WTC11 (cell line): ENCODE measurements around the gene NTN3.

Source experiments
- CTCF ChIP-seq: fragments of 200-600 bp; IDR thresholded peaks from 2 replicates; pipeline ENCODE4 v1.8.0; 2022; ENCODE audit warnings: antibody characterized with exemption
- ESRRA ChIP-seq: sonication (generic); formaldehyde crosslinking; IDR thresholded peaks from 2 replicates; pipeline ENCODE4 v1.8.1; 2022; ENCODE audit warnings: mild to moderate bottlenecking, missing genetic modification reagents, borderline replicate concordance
- JUN ChIP-seq: sonication (generic); formaldehyde crosslinking; IDR thresholded peaks from 2 replicates; pipeline ENCODE4 v1.8.0; 2023; ENCODE audit warnings: mild to moderate bottlenecking, missing genetic modification reagents
- MAX ChIP-seq: sonication (generic); formaldehyde crosslinking; IDR thresholded peaks from 2 replicates; pipeline ENCODE4 v1.8.0; 2022; ENCODE audit warnings: mild to moderate bottlenecking, missing genetic modification reagents
- NR2C2 ChIP-seq: sonication (generic); formaldehyde crosslinking; IDR thresholded peaks from 2 replicates; pipeline ENCODE4 v1.8.0; 2022; ENCODE audit warnings: mild to moderate bottlenecking, missing genetic modification reagents
- RELA ChIP-seq: sonication (generic); formaldehyde crosslinking; IDR thresholded peaks from 2 replicates; pipeline ENCODE4 v1.8.1; 2022; ENCODE audit warnings: missing genetic modification reagents, mild to moderate bottlenecking, borderline replicate concordance
- ZNF532 ChIP-seq: fragments of 250-450 bp; sonication (Bioruptor Pico); IDR thresholded peaks from 2 replicates; pipeline ENCODE4 v1.9.0; 2021; ENCODE audit warnings: mild to moderate bottlenecking, borderline replicate concordance
- TF ChIP-seq, protein P1 (sequence below): sonication (generic); formaldehyde crosslinking; IDR thresholded peaks from 2 replicates; pipeline ENCODE4 v1.8.0; 2022; ENCODE audit warnings: mild to moderate bottlenecking, missing genetic modification reagents

GRCh38 chr16:2458887-2459646 is 12.0 kb upstream of the NTN3 start:
- TF ChIP-seq NR2C2 (CRISPR knock-in tag) (no peak), CTCF (no peak), RELA (no peak), ESRRA (CRISPR knock-in tag) (no peak), MAX (CRISPR knock-in tag) (no peak), ZNF532 (CRISPR knock-in tag) (no peak), JUN (CRISPR knock-in tag) (no peak)
- TF ChIP-seq, protein P1, sequence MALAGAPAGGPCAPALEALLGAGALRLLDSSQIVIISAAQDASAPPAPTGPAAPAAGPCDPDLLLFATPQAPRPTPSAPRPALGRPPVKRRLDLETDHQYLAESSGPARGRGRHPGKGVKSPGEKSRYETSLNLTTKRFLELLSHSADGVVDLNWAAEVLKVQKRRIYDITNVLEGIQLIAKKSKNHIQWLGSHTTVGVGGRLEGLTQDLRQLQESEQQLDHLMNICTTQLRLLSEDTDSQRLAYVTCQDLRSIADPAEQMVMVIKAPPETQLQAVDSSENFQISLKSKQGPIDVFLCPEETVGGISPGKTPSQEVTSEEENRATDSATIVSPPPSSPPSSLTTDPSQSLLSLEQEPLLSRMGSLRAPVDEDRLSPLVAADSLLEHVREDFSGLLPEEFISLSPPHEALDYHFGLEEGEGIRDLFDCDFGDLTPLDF = no peak
